ENCODE measurements around the gene WAC. TPM values are rescaled to one million over a fixed set of nuclear protein-coding genes. Genes with fewer than 3 reads are reported as not detected.

WAC gene
- total RNA-seq, 3 donors from 2014 or later (not counting 1 experiment from before 2014, with no cell fraction given): 225 to 245 (median 226) TPM

DNA sequence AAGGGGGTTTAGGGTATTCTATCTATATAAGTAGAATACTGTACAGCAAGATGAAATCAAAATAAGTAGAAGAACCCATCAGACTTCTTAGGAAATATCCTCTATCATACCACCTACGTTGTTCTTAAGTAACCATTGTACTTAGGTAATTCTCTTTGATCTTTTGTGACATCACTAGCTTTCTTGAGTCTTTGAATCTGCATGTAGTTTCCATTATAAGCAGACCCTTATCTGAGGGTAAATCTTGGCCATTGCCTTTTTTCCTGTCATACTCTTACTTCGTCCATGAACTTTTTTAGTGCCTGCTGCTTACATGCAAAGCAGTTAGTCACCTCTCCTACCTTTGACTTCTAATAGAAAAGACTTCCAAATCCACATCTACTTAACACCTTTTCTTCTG, 49.0 kb downstream of the WAC start:
- Mint-ChIP-seq H3K9me3 (no peaks in the 10 kb centered on the region), H3K27me3 (ENCODE audit: low read depth in 2 of 2) (no peaks in the 10 kb centered on the region), H3K4me1 (peaks cover 75 to 78% of the 10 kb centered on the region in 2 donors), H3K36me3 (no peaks in the 10 kb centered on the region), H3K4me3 (no peak overlapping the region), H3K27ac (peak overlapping the region; percentile 43 to 58)
- TF ChIP-seq, protein P1, sequence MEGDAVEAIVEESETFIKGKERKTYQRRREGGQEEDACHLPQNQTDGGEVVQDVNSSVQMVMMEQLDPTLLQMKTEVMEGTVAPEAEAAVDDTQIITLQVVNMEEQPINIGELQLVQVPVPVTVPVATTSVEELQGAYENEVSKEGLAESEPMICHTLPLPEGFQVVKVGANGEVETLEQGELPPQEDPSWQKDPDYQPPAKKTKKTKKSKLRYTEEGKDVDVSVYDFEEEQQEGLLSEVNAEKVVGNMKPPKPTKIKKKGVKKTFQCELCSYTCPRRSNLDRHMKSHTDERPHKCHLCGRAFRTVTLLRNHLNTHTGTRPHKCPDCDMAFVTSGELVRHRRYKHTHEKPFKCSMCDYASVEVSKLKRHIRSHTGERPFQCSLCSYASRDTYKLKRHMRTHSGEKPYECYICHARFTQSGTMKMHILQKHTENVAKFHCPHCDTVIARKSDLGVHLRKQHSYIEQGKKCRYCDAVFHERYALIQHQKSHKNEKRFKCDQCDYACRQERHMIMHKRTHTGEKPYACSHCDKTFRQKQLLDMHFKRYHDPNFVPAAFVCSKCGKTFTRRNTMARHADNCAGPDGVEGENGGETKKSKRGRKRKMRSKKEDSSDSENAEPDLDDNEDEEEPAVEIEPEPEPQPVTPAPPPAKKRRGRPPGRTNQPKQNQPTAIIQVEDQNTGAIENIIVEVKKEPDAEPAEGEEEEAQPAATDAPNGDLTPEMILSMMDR (IDR thresholded peaks at IDR 0.05): no peak
- WGBS (ENCODE audit: insufficient coverage): 68% methylated on average over 2 of the region's 2 CpGs
- Histone ChIP-seq H3K4me3 (ENCODE audit: low read length) (no peak overlapping the region), H3K27me3 (ENCODE audit: control insufficient read depth, insufficient read depth, low read length) (no peaks in the 10 kb centered on the region), H3K27ac (ENCODE audit: low read length) (no peak overlapping the region), H3K36me3 (ENCODE audit: control insufficient read depth, insufficient read depth, low read length) (peaks cover 42% of the 10 kb centered on the region), H3K4me1 (ENCODE audit: control insufficient read depth, insufficient read depth, low read length) (peaks cover 4% of the 10 kb centered on the region), H3K9me3 (ENCODE audit: control insufficient read depth, insufficient read depth, low read length) (no peaks in the 10 kb centered on the region)
- intact Hi-C loops (cut with micrococcal nuclease): no loop called here
- DNase-seq (no peak), ATAC-seq (no peak)

DNA sequence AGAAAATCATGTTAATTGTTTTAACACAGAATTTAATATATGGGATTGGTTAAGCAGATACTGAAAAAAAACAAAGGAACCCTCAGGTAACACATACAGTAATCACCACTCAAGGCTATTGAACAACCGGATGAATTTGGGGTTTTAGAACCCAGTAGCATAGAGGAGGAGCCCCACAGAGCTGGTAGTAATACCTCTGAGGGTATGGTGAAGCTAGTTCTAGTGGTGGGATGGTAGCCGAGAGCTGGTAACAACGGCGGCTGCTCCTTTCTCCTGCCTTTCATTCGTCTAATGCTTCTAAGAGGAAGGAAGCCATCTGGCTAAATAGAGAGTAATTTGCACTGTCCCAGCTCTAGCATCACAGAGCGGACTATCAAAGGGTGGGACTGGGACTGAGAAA, 52.2 kb downstream of the WAC start:
- H3K36me3 Mint-ChIP-seq: no peaks in the 10 kb centered on the region
- H3K27me3 Mint-ChIP-seq (ENCODE audit: low read depth in 2 of 2): no peaks in the 10 kb centered on the region
- H3K9me3 ChIP-seq (ENCODE audit: control insufficient read depth, insufficient read depth, low read length): no peaks in the 10 kb centered on the region
- H3K27ac ChIP-seq (ENCODE audit: low read length): no peak overlapping the region
- no peaks in the 10 kb centered on the region for H3K9me3 Mint-ChIP-seq
- H3K36me3 ChIP-seq (ENCODE audit: control insufficient read depth, insufficient read depth, low read length): peaks cover 40% of the 10 kb centered on the region
- TF ChIP-seq, protein P1 (IDR thresholded peaks at IDR 0.05): no peak
- H3K4me3 Mint-ChIP-seq: no peak overlapping the region
- intact Hi-C loops (cut with micrococcal nuclease): no loop called here
- peaks cover 65 to 67% of the 10 kb centered on the region in 2 donors for H3K4me1 Mint-ChIP-seq
- DNase-seq: no peak
- peak overlapping the region; percentile 58 to 75 for H3K27ac Mint-ChIP-seq
- H3K4me3 ChIP-seq (ENCODE audit: low read length): no peak overlapping the region
- ATAC-seq: no peak
- no peaks in the 10 kb centered on the region for H3K27me3 ChIP-seq (ENCODE audit: control insufficient read depth, insufficient read depth, low read length)
- WGBS (ENCODE audit: insufficient coverage): 79% methylated on average over 6 of the region's 6 CpGs
- no peaks in the 10 kb centered on the region for H3K4me1 ChIP-seq (ENCODE audit: control insufficient read depth, insufficient read depth, low read length)

DNA sequence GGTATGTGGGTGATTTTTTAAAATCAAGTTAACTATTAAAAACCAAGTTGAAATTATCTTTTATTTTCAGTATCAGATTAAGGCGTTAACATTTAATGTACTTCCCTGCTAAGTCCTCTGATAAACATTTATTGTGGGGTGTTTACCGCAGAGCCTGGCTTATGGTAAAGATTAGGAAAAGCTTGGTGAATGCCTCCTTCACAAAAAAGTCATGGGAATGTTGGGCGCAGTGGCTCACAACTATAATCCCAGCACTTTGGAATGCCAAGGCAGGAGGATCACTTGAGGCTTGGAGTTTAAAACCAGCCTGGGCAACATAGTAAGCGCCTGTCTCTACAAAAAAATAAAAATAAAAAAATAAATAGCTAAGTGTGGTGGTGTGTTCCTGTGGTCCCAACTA, 53.3 kb downstream of the WAC start:
- Mint-ChIP-seq H3K27ac (peak overlapping the region in 1 of 2 donors; percentile 58), H3K4me1 (peaks cover 56% of the 10 kb centered on the region in 2 donors), H3K4me3 (no peak overlapping the region), H3K9me3 (no peaks in the 10 kb centered on the region), H3K36me3 (no peaks in the 10 kb centered on the region), H3K27me3 (ENCODE audit: low read depth in 2 of 2) (no peaks in the 10 kb centered on the region)
- Histone ChIP-seq H3K27ac (ENCODE audit: low read length) (no peak overlapping the region), H3K4me3 (ENCODE audit: low read length) (no peak overlapping the region), H3K9me3 (ENCODE audit: control insufficient read depth, insufficient read depth, low read length) (no peaks in the 10 kb centered on the region), H3K27me3 (ENCODE audit: control insufficient read depth, insufficient read depth, low read length) (no peaks in the 10 kb centered on the region), H3K36me3 (ENCODE audit: control insufficient read depth, insufficient read depth, low read length) (peaks cover 51% of the 10 kb centered on the region), H3K4me1 (ENCODE audit: control insufficient read depth, insufficient read depth, low read length) (no peaks in the 10 kb centered on the region)
- 100% methylated on average over 3 of the region's 4 CpGs for WGBS (ENCODE audit: insufficient coverage)
- DNase-seq (no peak), ATAC-seq (no peak)
- intact Hi-C loops (cut with micrococcal nuclease): no loop called here
- TF ChIP-seq, protein P1 (IDR thresholded peaks at IDR 0.05): no peak

DNA sequence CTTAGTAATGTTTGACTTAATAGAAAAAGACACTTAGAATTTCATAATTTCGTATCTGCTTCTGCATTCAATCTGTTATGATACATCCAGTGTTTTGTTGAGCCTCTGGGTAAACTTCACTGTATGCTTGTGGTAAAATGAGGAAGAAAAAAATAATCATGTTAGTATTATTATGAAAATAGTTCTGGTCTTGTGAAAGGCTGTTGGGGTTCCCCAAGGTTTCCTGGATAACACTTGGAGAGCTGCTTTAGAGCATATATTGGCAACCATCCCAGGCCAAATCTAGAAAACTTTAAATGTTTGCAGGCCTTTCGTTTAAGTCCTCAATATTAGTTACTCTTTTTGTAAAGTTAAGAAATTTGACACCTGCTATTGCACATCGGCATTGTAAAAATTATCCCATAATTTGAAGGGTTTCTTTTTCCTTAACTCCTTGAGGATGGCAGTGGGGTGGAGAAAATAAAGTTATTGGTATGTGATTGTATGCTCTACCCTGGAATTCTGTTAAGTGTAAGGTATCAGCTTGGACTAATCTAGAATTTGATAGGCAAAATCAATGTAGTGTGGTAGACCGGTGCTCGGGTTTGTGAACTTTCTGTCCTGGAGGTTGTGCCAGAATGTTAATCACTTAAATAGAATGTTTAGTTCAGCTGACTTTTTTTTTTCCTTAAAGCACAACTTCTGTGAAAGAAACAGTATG, 54.5 kb downstream of the WAC start:
- H3K4me3 ChIP-seq (ENCODE audit: low read length): no peak overlapping the region
- Mint-ChIP-seq H3K4me1 (peaks cover 52 to 53% of the 10 kb centered on the region in 2 donors), H3K36me3 (peaks cover 8% of the 10 kb centered on the region), H3K4me3 (no peak overlapping the region), H3K27ac (peak overlapping the region; percentile 60 to 73), H3K27me3 (ENCODE audit: low read depth in 2 of 2) (no peaks in the 10 kb centered on the region), H3K9me3 (no peaks in the 10 kb centered on the region)
- WGBS (ENCODE audit: insufficient coverage): 81% methylated on average over 4 of the region's 5 CpGs
- DNase-seq (no peak), ATAC-seq (no peak)
- no peaks in the 10 kb centered on the region for H3K27me3 ChIP-seq (ENCODE audit: control insufficient read depth, insufficient read depth, low read length)
- H3K36me3 ChIP-seq (ENCODE audit: control insufficient read depth, insufficient read depth, low read length): peaks cover 62% of the 10 kb centered on the region
- TF ChIP-seq, protein P1 (IDR thresholded peaks at IDR 0.05): no peak
- H3K9me3 ChIP-seq (ENCODE audit: control insufficient read depth, insufficient read depth, low read length): no peaks in the 10 kb centered on the region
- peaks cover 3% of the 10 kb centered on the region for H3K4me1 ChIP-seq (ENCODE audit: control insufficient read depth, insufficient read depth, low read length)
- intact Hi-C loops (cut with micrococcal nuclease): no loop called here
- no peak overlapping the region for H3K27ac ChIP-seq (ENCODE audit: low read length)

Data from natural killer cell (primary cell).